ENCODE measurements around the gene LIN28B.

DNA sequence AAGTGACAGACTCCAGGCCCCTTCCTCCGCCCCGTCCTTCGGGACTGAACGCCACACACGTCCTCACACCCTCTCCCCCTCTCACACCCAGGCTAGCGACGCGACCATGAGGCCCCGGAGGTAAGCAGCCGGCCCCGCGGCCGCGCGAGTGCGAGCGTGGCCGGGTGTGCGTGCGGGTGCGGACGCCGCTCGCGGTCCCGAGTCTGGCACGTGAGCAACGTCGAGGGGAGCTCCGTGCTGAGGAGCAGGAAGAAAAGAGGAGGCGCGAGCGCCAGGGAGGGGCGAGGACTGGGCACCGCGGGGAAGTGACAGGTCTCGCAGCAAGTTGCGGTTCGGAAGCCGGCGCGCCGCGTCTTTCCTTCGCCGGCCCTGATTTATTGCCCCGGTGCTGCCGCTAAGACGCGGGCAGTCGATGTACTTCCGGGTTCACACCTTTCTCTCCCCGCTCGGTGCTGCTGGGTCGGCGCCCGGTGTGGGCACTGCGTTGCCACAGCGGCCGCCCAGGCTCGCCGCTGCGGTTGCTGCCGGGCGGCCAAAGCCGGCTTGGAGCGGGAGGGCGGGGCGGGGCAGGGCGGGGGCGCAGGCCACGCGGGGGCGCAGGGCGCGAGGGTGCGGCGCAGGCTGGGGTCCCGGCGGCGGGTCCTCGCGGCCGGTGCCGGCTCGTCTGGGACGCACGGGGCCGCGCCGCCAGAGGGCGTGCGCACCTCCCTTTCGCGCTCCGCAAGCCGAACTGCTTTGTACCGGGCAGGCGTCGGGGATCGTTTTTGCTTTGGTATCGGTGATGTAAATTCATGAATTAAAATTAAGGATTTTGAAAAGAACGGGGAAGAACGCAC lies 15.8 kb upstream of the LIN28B start:
- no peak for TF ChIP-seq POLR2A (IDR thresholded peaks at IDR 0.05)
- TF ChIP-seq, protein P1, sequence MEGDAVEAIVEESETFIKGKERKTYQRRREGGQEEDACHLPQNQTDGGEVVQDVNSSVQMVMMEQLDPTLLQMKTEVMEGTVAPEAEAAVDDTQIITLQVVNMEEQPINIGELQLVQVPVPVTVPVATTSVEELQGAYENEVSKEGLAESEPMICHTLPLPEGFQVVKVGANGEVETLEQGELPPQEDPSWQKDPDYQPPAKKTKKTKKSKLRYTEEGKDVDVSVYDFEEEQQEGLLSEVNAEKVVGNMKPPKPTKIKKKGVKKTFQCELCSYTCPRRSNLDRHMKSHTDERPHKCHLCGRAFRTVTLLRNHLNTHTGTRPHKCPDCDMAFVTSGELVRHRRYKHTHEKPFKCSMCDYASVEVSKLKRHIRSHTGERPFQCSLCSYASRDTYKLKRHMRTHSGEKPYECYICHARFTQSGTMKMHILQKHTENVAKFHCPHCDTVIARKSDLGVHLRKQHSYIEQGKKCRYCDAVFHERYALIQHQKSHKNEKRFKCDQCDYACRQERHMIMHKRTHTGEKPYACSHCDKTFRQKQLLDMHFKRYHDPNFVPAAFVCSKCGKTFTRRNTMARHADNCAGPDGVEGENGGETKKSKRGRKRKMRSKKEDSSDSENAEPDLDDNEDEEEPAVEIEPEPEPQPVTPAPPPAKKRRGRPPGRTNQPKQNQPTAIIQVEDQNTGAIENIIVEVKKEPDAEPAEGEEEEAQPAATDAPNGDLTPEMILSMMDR (IDR thresholded peaks at IDR 0.05) = no peak
